K562 (cell line): ENCODE data around the gene ADAT3. TPM values are rescaled to one million over a fixed set of nuclear protein-coding genes. Genes with fewer than 3 reads are reported as not detected.
A peak's percentile ranks its signal among the peaks of the same experiment; 100 is the strongest.

Experiments used
- MAX ChIP-seq: sonication (generic); formaldehyde crosslinking; IDR thresholded peaks from 2 replicates; pipeline ENCODE4 v1.9.0; 2022; ENCODE audit warnings: mild to moderate bottlenecking, missing genetic modification reagents
- MTA1 ChIP-seq: fragments of 450-650 bp; IDR thresholded peaks from 2 replicates; pipeline ENCODE4 v1.6.1; 2017; ENCODE audit warnings: borderline replicate concordance
- PRDM10 ChIP-seq: fragments of 450-650 bp; IDR thresholded peaks from 2 replicates; pipeline ENCODE4 v1.6.1; 2018; ENCODE audit not compliant: partially characterized antibody
- SMAD4 ChIP-seq: fragments of 250-450 bp; sonication (Bioruptor Pico); conservative IDR thresholded peaks from 2 replicates; pipeline ENCODE4 v1.8.0; 2021; ENCODE audit warnings: inconsistent platforms, mild to moderate bottlenecking, moderate library complexity
- SPI1 ChIP-seq: IDR thresholded peaks from 2 replicates; pipeline ENCODE4 v1.6.1; 2011; ENCODE audit warnings: low read depth, low read length, control low read depth, borderline replicate concordance
- ZBTB7A ChIP-seq: IDR thresholded peaks from 2 replicates; pipeline ENCODE4 v1.6.1; 2011; ENCODE audit warnings: low read depth, mild to moderate bottlenecking, low read length, moderate library complexity, borderline replicate concordance; ENCODE audit not compliant: control insufficient read depth
- polyA plus RNA-seq, 8 experiments: library from polyadenylated mRNA; depleted of rRNA in 4 of 8; stranded (reverse) in 5 of 8; unstranded in 3 of 8; fragments of >200 nt; fragmentation: Nextera tagmentation in 2 of 8; fragmentation: Illumina TruSeq in 1 of 8; extraction: Ambion mirVana in 2 of 8; extraction: Trizol in 1 of 8; gene quantifications; 2 replicates each; pipeline versions ENCODE4 v1.2.1 to v1.2.3, GENCODE V29; 2011 to 2014; ENCODE audit warnings: inconsistent platforms in 1 of 8, missing spikeins in 1 of 8
- total RNA-seq, 7 experiments: library from RNA; depleted of rRNA in 6 of 7; stranded (reverse); fragments of >200 nt in 6 of 7; fragmentation: Illumina TruSeq in 2 of 7; extraction: Trizol in 2 of 7; gene quantifications; 2 replicates each; pipeline versions ENCODE4 v1.2.1 to v1.2.3, GENCODE V29; 2011 to 2021; ENCODE audit warnings: low replicate concordance in 1 of 7

The ADAT3 gene
- total and polyA plus RNA-seq, 9 of the 15 experiments (the other 6 are each of a cell fraction or from before 2014, with no cell fraction given) = 0.67 to 15.6 (median 7.8) TPM; not detected in 4

- TF ChIP-seq SMAD4 (0 out of 2 replicates have a peak, but pooled peaks have one; percentile 7), MAX (CRISPR knock-in tag) (peak; percentile 42; the same call in 1 of the 2 replicates), SPI1 (peak; percentile 95), PRDM10 (peak; percentile 26), ZBTB7A (0 out of 2 replicates have a peak, but pooled peaks have one; percentile 4), MTA1 (0 out of 2 replicates have a peak, but pooled peaks have one; percentile 36)
- TF ChIP-seq, all 486 proteins: peak for 14
These were observed 47.4 kb upstream of the ADAT3 start (continued) for GRCh38 chr19:1857648-1858326.
